Suprapubic skin (tissue), 4 donors: ENCODE results near the gene JAKMIP3. TPM values are rescaled to one million over a fixed set of nuclear protein-coding genes. Genes with fewer than 3 reads are reported as not detected.

Experiments used
- DNase-seq, 2 donors: peaks; one replicate each; pipeline ENCODE4 v3.0.0-alpha.2; 2019; ENCODE audit warnings: low spot score in 2 of 2
- H3K27ac ChIP-seq: fragments of 200-600 bp; sonication (generic); one replicate; pipeline ENCODE4 v1.5.1; 2019
- H3K27me3 ChIP-seq: fragments of 200-600 bp; sonication (generic); one replicate; pipeline ENCODE4 v1.5.1; 2019
- H3K36me3 ChIP-seq: fragments of 200-600 bp; sonication (generic); one replicate; pipeline ENCODE4 v1.5.1; 2019
- H3K4me1 ChIP-seq: fragments of 200-600 bp; sonication (generic); one replicate; pipeline ENCODE4 v1.5.1; 2019
- H3K4me3 ChIP-seq: fragments of 200-600 bp; sonication (generic); one replicate; pipeline ENCODE4 v1.5.1; 2019; ENCODE audit warnings: mild to moderate bottlenecking
- H3K9me3 ChIP-seq: fragments of 200-600 bp; sonication (generic); one replicate; pipeline ENCODE4 v1.5.1; 2019
- CTCF ChIP-seq, 2 donors: fragments of 200-600 bp in 1 of 2; fragments of 450-650 bp in 1 of 2; sonication (generic) in 1 of 2; IDR thresholded peaks; one replicate each; pipeline ENCODE4 v1.5.1; 2016 to 2019; ENCODE audit warnings: antibody characterized with exemption in 2 of 2, mild to moderate bottlenecking in 1 of 2, moderate library complexity in 1 of 2
- EP300 ChIP-seq: sonication (generic); formaldehyde crosslinking; IDR thresholded peaks from one replicate; pipeline ENCODE4 v1.6.1; 2017; ENCODE audit warnings: antibody characterized with exemption
- POLR2A ChIP-seq, 2 donors: fragments of 450-650 bp; IDR thresholded peaks; one replicate each; pipeline ENCODE4 v1.6.1; 2017; ENCODE audit warnings: antibody characterized with exemption in 2 of 2, mild to moderate bottlenecking in 2 of 2, moderate library complexity in 2 of 2
- POLR2AphosphoS5 ChIP-seq, 3 donors: sonication (generic); formaldehyde crosslinking; IDR thresholded peaks; one replicate each; pipeline ENCODE4 v1.6.1; 2017; ENCODE audit warnings: antibody characterized with exemption in 3 of 3
- WGBS: methylation state at CpG from one replicate; pipeline ENCODE4 v1.1.5; 2018; 5-methylcytosine and 5-hydroxymethylcytosine counted together
- total RNA-seq, 4 donors: library from RNA; depleted of rRNA; stranded (reverse); fragments of >200 nt; gene quantifications; one replicate each; pipeline ENCODE4 v1.1.0, GENCODE V29; 2016

JAKMIP3 gene
- total RNA-seq, 4 donors from 2014 or later, result 0.15 to 2.4 (median 0.51) TPM

GRCh38 chr10:132069122-132069848 lies 3.5 kb downstream of the JAKMIP3 start:
- Histone ChIP-seq H3K4me1 (peaks cover 16% of the 10 kb centered on the region), H3K9me3 (no peaks in the 10 kb centered on the region), H3K4me3 (no peak overlapping the region), H3K27ac (no peak overlapping the region), H3K36me3 (no peaks in the 10 kb centered on the region), H3K27me3 (no peaks in the 10 kb centered on the region)
- TF ChIP-seq EP300 (no peak), POLR2A (IDR thresholded peaks at IDR 0.05) (no peak), CTCF (IDR thresholded peaks at IDR 0.05) (no peak), POLR2AphosphoS5 (IDR thresholded peaks at IDR 0.05) (no peak)
- DNase-seq, result no peak
- WGBS, result 86% methylated on average over 8 of the region's 8 CpGs

GRCh38 chr10:132069849-132070182 lies 4.1 kb downstream of the JAKMIP3 start:
- TF ChIP-seq CTCF (IDR thresholded peaks at IDR 0.05) (no peak), EP300 (no peak), POLR2AphosphoS5 (IDR thresholded peaks at IDR 0.05) (no peak), POLR2A (IDR thresholded peaks at IDR 0.05) (no peak)
- no peak for DNase-seq
- whole genome bisulfite sequencing, result 81% methylated on average over 7 of the region's 7 CpGs

GRCh38 chr10:132070724-132071123 lies 5.0 kb downstream of the JAKMIP3 start:
- TF ChIP-seq EP300, result no peak
- TF ChIP-seq POLR2A (IDR thresholded peaks at IDR 0.05), result no peak
- TF ChIP-seq CTCF (IDR thresholded peaks at IDR 0.05), result no peak
- no peak for TF ChIP-seq POLR2AphosphoS5 (IDR thresholded peaks at IDR 0.05)
- H3K27ac ChIP-seq, result no peak overlapping the region
- H3K36me3 ChIP-seq, result no peaks in the 10 kb centered on the region
- peaks cover 8% of the 10 kb centered on the region for H3K4me1 ChIP-seq
- no peak for DNase-seq
- no peak overlapping the region for H3K4me3 ChIP-seq
- WGBS, result 72% methylated on average over 3 of the region's 3 CpGs
- H3K27me3 ChIP-seq, result no peaks in the 10 kb centered on the region
- no peaks in the 10 kb centered on the region for H3K9me3 ChIP-seq

More at GRCh38 chr10:132069849-132070182, 4.1 kb downstream of the JAKMIP3 start:
- Histone ChIP-seq H3K9me3 (no peaks in the 10 kb centered on the region), H3K27me3 (no peaks in the 10 kb centered on the region), H3K4me1 (peaks cover 16% of the 10 kb centered on the region), H3K27ac (no peak overlapping the region), H3K4me3 (no peak overlapping the region), H3K36me3 (no peaks in the 10 kb centered on the region)

GRCh38 chr10:132071667-132072066 lies 5.9 kb downstream of the JAKMIP3 start:
- no peak overlapping the region for H3K4me3 ChIP-seq
- WGBS, result 82% methylated on average over 3 of the region's 3 CpGs
- TF ChIP-seq EP300, result no peak

GRCh38 chr10:132075909-132076577 lies 10.3 kb downstream of the JAKMIP3 start:
- no peak overlapping the region for H3K27ac ChIP-seq
- H3K4me3 ChIP-seq, result no peak overlapping the region
- no peaks in the 10 kb centered on the region for H3K27me3 ChIP-seq
- no peaks in the 10 kb centered on the region for H3K9me3 ChIP-seq
- TF ChIP-seq POLR2AphosphoS5 (IDR thresholded peaks at IDR 0.05), result no peak
- no peak for TF ChIP-seq EP300
- no peak for TF ChIP-seq POLR2A (IDR thresholded peaks at IDR 0.05)
- TF ChIP-seq CTCF (IDR thresholded peaks at IDR 0.05), result no peak
- H3K4me1 ChIP-seq, result no peaks in the 10 kb centered on the region
- H3K36me3 ChIP-seq, result no peaks in the 10 kb centered on the region
- WGBS, result 79% methylated on average over 17 of the region's 17 CpGs
- peak in 1 of 2 donors; percentile 35 for DNase-seq

More at GRCh38 chr10:132071667-132072066, 5.9 kb downstream of the JAKMIP3 start:
- Histone ChIP-seq H3K4me1 (peaks cover under 1% of the 10 kb centered on the region), H3K27ac (no peak overlapping the region), H3K9me3 (no peaks in the 10 kb centered on the region), H3K36me3 (no peaks in the 10 kb centered on the region), H3K27me3 (no peaks in the 10 kb centered on the region)
- DNase-seq, result no peak
